AG10803 (cell line): ENCODE measurements around the gene HS6ST2.

ENCODE experiments used
- DNase-seq: peaks from one replicate; pipeline ENCODE4 v3.0.0; 2010; ENCODE audit warnings: low read depth
- H3K4me3 ChIP-seq: 2 replicates; pipeline ENCODE4 v1.5.1; 2011; ENCODE audit warnings: mild to moderate bottlenecking, low read length, control low read depth
- TF ChIP-seq, protein P1 (sequence below): conservative IDR thresholded peaks from 2 replicates; pipeline ENCODE4 v1.5.1; 2011; ENCODE audit warnings: mild to moderate bottlenecking, low read length, control low read depth, inconsistent platforms

Gene HS6ST2

DNA sequence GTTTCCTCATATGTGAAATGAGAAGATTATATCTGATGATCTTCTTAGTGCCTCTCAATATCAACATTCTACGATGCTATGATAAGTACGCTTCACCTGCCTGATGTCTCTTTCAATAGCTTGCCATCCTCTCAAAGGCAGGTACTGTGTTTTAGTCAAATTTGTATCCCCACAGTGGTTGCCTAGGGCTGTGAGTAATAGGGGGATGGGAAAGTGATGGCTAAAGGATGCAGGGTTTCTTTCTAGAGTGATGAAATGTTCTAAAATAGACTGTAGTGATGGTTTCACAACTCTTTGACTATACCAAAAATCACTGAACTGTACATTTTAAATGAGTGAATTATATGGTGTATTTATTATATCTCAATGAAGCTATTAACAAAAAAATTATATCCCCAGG is 142.8 kb downstream of the HS6ST2 start:
- DNase-seq, result no peak
- no peak overlapping the region for H3K4me3 ChIP-seq
- TF ChIP-seq, protein P1, sequence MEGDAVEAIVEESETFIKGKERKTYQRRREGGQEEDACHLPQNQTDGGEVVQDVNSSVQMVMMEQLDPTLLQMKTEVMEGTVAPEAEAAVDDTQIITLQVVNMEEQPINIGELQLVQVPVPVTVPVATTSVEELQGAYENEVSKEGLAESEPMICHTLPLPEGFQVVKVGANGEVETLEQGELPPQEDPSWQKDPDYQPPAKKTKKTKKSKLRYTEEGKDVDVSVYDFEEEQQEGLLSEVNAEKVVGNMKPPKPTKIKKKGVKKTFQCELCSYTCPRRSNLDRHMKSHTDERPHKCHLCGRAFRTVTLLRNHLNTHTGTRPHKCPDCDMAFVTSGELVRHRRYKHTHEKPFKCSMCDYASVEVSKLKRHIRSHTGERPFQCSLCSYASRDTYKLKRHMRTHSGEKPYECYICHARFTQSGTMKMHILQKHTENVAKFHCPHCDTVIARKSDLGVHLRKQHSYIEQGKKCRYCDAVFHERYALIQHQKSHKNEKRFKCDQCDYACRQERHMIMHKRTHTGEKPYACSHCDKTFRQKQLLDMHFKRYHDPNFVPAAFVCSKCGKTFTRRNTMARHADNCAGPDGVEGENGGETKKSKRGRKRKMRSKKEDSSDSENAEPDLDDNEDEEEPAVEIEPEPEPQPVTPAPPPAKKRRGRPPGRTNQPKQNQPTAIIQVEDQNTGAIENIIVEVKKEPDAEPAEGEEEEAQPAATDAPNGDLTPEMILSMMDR, result no peak

GRCh38 chrX:132810964-132811712 is 147.3 kb downstream of the HS6ST2 start:
- H3K4me3 ChIP-seq, result no peak overlapping the region
- no peak for DNase-seq

GRCh38 chrX:132810488-132810887 is 147.9 kb downstream of the HS6ST2 start:
- TF ChIP-seq, protein P1, result no peak
- no peak overlapping the region for H3K4me3 ChIP-seq
- DNase-seq, result no peak

More at GRCh38 chrX:132810964-132811712, 147.3 kb downstream of the HS6ST2 start:
- TF ChIP-seq, protein P1, result no peak

- no peak for DNase-seq
- TF ChIP-seq, protein P1, result no peak
- H3K4me3 ChIP-seq, result no peak overlapping the region
Measured at GRCh38 chrX:132809581-132809980, 148.8 kb downstream of the HS6ST2 start.

GRCh38 chrX:132807411-132808030 is 150.9 kb downstream of the HS6ST2 start:
- TF ChIP-seq, protein P1, result no peak
- DNase-seq, result no peak
- H3K4me3 ChIP-seq, result no peak overlapping the region

DNA sequence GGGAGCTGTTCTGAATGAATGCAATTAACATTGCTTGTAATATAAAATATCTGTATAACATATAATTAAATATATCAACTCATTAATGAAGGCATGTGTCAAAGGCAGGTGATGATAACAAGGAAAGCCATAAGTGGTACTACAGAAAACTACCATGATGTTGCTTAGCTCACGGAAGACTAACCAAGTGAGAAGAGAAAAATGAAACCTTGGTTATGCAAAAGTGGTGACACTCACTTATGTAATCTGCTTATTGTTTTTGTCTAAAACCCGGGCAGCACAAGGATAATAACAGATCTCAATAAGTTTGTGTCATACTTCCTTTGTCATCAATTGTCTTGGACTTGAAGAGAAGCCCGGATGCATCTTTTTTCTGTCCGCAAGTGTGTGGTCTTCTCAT is 156.4 kb downstream of the HS6ST2 start:
- TF ChIP-seq, protein P1, result no peak
- DNase-seq, result no peak
- H3K4me3 ChIP-seq, result no peak overlapping the region

- TF ChIP-seq, protein P1, result no peak
- H3K4me3 ChIP-seq, result no peak overlapping the region
- no peak for DNase-seq
Measured at GRCh38 chrX:132795181-132795580, 163.2 kb downstream of the HS6ST2 start.
